ENCODE results near the gene DUSP9. TPM values are rescaled to one million over a fixed set of nuclear protein-coding genes. Genes with fewer than 3 reads are reported as not detected.

Gene DUSP9
- total and polyA plus RNA-seq, 2 experiments from 2014 or later = 75.5 to 86.2 TPM

DNA sequence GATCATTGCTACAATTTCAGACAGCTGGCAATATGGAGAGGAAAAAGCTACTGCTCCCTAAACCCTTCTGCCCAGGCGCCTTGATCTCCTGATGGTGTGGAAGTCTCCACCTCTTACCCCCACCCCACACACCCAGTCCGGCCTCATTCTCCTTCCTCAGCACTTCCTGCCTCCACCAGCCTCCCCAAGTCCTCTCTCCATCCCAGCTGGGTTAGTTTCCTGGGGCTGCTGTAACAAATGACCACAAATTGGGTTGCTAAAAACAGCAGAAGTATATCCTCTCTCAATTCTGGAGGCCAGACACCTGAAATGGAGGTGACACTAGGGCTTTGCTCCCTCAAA lies 47.0 kb upstream of the DUSP9 start:
- no peak for TF ChIP-seq EZH2phosphoT487 (IDR thresholded peaks at IDR 0.05; ENCODE audit: low read depth, severe bottlenecking, unreplicated experiment)
- TF ChIP-seq, protein P1, sequence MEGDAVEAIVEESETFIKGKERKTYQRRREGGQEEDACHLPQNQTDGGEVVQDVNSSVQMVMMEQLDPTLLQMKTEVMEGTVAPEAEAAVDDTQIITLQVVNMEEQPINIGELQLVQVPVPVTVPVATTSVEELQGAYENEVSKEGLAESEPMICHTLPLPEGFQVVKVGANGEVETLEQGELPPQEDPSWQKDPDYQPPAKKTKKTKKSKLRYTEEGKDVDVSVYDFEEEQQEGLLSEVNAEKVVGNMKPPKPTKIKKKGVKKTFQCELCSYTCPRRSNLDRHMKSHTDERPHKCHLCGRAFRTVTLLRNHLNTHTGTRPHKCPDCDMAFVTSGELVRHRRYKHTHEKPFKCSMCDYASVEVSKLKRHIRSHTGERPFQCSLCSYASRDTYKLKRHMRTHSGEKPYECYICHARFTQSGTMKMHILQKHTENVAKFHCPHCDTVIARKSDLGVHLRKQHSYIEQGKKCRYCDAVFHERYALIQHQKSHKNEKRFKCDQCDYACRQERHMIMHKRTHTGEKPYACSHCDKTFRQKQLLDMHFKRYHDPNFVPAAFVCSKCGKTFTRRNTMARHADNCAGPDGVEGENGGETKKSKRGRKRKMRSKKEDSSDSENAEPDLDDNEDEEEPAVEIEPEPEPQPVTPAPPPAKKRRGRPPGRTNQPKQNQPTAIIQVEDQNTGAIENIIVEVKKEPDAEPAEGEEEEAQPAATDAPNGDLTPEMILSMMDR (IDR thresholded peaks at IDR 0.05; ENCODE audit: poor library complexity) = no peak
- TF ChIP-seq EZH2 (IDR thresholded peaks at IDR 0.05; ENCODE audit: borderline replicate concordance) = no peak
- Histone ChIP-seq H3K79me2 (peaks cover 17% of the 10 kb centered on the region), H3K27ac (no peak overlapping the region), H3K4me3 (peak overlapping the region; percentile 37), H3K4me1 (ENCODE audit: insufficient read depth) (peaks cover 4% of the 10 kb centered on the region), H3K27me3 (no peaks in the 10 kb centered on the region), H3K4me2 (peak overlapping the region; percentile 87), H3K9me2 (replicated peaks; ENCODE audit: insufficient read depth) (no peaks in the 10 kb centered on the region), H3K9me3 (ENCODE audit: low read depth) (no peaks in the 10 kb centered on the region), H3K36me3 (replicated peaks; ENCODE audit: insufficient read depth, low read depth) (no peaks in the 10 kb centered on the region), H2AFZ (peak overlapping the region; percentile 28), H4K20me1 (ENCODE audit: insufficient read depth, poor library complexity, severe bottlenecking) (no peaks in the 10 kb centered on the region)
- no peak for DNase-seq (ENCODE audit: low spot score)
- WGBS (ENCODE audit: low lambda C conversion rate, missing lambda C conversion rate) = 22% methylated on average over 2 of the region's 2 CpGs

DNA sequence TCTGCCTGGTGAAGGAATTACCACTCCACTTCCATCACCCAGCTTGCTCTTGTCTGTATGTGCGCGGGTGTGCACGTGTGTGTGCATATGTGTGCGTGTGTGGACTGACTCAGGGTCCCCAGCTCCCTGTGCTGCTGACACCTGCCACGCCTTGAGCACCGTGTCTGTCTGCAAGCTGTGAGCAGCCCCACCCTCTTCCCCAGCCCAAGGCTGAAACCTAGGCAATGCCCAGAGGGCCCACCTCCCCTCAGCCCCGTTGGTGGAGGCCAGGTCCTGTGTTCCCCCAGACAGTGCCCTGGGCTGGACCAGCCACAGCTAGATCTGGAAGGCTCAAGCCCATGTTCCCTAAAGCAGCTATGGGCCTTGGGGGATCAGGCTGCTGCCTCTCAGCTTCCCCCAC lies 46.1 kb upstream of the DUSP9 start:
- WGBS (ENCODE audit: low lambda C conversion rate, missing lambda C conversion rate) = 88% methylated on average over 7 of the region's 7 CpGs
- H3K9me2 ChIP-seq (replicated peaks; ENCODE audit: insufficient read depth) = no peaks in the 10 kb centered on the region
- H4K20me1 ChIP-seq (ENCODE audit: insufficient read depth, poor library complexity, severe bottlenecking) = no peaks in the 10 kb centered on the region
- peaks cover 17% of the 10 kb centered on the region for H3K79me2 ChIP-seq
- no peaks in the 10 kb centered on the region for H3K9me3 ChIP-seq (ENCODE audit: low read depth)
- TF ChIP-seq EZH2 (IDR thresholded peaks at IDR 0.05; ENCODE audit: borderline replicate concordance) = no peak
- no peak for TF ChIP-seq EZH2phosphoT487 (IDR thresholded peaks at IDR 0.05; ENCODE audit: low read depth, severe bottlenecking, unreplicated experiment)
- TF ChIP-seq, protein P1 (IDR thresholded peaks at IDR 0.05; ENCODE audit: poor library complexity) = no peak
- no peak overlapping the region for H2AFZ ChIP-seq
- no peak overlapping the region for H3K4me3 ChIP-seq
- H3K36me3 ChIP-seq (replicated peaks; ENCODE audit: insufficient read depth, low read depth) = no peaks in the 10 kb centered on the region
- no peaks in the 10 kb centered on the region for H3K27me3 ChIP-seq
- H3K27ac ChIP-seq = no peak overlapping the region
- peaks cover 4% of the 10 kb centered on the region for H3K4me1 ChIP-seq (ENCODE audit: insufficient read depth)
- DNase-seq (ENCODE audit: low spot score) = no peak
- H3K4me2 ChIP-seq = no peak overlapping the region

DNA sequence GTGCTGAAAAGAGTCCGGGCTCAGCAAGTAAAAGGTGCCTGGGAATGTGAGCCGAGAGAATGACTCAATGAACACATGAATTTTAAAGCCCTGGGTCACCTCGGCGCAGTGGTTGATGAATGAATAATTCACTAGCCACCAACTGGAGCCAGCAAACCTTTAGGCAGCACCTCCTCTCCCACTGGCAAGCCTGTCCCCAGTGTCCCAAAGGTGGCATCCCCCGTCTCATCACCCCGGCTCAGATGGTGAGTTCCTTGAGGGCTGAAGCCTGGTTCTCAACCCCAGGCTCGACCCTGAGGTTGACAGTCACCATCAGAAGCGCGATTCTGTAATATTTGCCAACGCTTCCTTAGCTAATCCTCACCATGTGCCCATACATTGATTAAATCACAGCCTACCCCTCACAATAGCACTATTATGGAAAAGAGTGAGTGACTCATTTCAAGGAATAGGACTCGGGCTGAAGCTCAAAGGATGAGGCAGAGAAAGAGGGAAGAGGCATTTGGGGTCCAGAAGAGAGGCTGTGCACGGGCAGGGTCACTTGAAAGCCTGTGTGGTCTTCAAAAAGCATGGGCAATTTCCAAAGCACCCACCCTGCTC lies 45.4 kb upstream of the DUSP9 start:
- TF ChIP-seq, protein P1 (IDR thresholded peaks at IDR 0.05; ENCODE audit: poor library complexity) = no peak
- no peak for TF ChIP-seq EZH2 (IDR thresholded peaks at IDR 0.05; ENCODE audit: borderline replicate concordance)
- TF ChIP-seq EZH2phosphoT487 (IDR thresholded peaks at IDR 0.05; ENCODE audit: low read depth, severe bottlenecking, unreplicated experiment) = no peak

More for the DNA sequence above, 45.4 kb upstream of the DUSP9 start:
- no peak for DNase-seq (ENCODE audit: low spot score)
- H3K4me3 ChIP-seq = no peak overlapping the region
- H3K4me2 ChIP-seq = no peak overlapping the region
- H3K36me3 ChIP-seq (replicated peaks; ENCODE audit: insufficient read depth, low read depth) = no peaks in the 10 kb centered on the region
- no peak overlapping the region for H2AFZ ChIP-seq
- 77% methylated on average over 12 of the region's 12 CpGs for WGBS (ENCODE audit: low lambda C conversion rate, missing lambda C conversion rate)
- no peaks in the 10 kb centered on the region for H3K9me2 ChIP-seq (replicated peaks; ENCODE audit: insufficient read depth)
- H3K4me1 ChIP-seq (ENCODE audit: insufficient read depth) = peaks cover 4% of the 10 kb centered on the region
- H3K27ac ChIP-seq = no peak overlapping the region
- peaks cover 17% of the 10 kb centered on the region for H3K79me2 ChIP-seq
- H3K27me3 ChIP-seq = no peaks in the 10 kb centered on the region
- H3K9me3 ChIP-seq (ENCODE audit: low read depth) = no peaks in the 10 kb centered on the region
- no peaks in the 10 kb centered on the region for H4K20me1 ChIP-seq (ENCODE audit: insufficient read depth, poor library complexity, severe bottlenecking)
